DOHH2 (cell line): ENCODE data around the gene CTNS.

Experiments
- EZH2phosphoT487 ChIP-seq: fragments of 200-600 bp; sonication (generic); IDR thresholded peaks from 2 replicates; pipeline ENCODE4 v1.6.1; 2017; ENCODE audit warnings: borderline replicate concordance, mild to moderate bottlenecking, antibody characterized with exemption, low read length, moderate library complexity, mixed read lengths
- TF ChIP-seq, protein P1 (sequence below): fragments of 200-600 bp; sonication (generic); IDR thresholded peaks from one replicate; pipeline ENCODE4 v1.5.1; 2014; ENCODE audit warnings: antibody characterized with exemption, mild to moderate bottlenecking, low read depth, low read length; ENCODE audit not compliant: poor library complexity, severe bottlenecking

DNA sequence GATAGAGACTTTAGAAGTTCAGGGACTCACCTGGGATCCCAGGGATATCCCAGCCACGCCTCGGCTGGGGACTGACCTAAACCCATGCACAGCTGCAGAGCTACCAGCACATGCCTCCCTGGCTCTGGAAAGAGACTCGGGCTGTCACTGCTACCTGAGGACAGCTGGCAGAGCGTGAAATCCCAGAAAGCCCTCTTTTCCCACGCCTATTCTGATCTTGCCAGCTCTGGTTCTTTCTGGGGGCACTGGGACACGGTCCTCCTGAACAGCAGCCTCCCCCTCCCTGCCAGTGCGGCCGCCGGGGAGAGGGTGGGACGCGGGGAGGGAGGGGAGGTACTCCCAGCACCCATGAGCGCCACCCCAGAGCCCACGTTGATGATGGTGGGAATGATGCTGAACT, 48.6 kb downstream of the CTNS start:
- TF ChIP-seq, protein P1, sequence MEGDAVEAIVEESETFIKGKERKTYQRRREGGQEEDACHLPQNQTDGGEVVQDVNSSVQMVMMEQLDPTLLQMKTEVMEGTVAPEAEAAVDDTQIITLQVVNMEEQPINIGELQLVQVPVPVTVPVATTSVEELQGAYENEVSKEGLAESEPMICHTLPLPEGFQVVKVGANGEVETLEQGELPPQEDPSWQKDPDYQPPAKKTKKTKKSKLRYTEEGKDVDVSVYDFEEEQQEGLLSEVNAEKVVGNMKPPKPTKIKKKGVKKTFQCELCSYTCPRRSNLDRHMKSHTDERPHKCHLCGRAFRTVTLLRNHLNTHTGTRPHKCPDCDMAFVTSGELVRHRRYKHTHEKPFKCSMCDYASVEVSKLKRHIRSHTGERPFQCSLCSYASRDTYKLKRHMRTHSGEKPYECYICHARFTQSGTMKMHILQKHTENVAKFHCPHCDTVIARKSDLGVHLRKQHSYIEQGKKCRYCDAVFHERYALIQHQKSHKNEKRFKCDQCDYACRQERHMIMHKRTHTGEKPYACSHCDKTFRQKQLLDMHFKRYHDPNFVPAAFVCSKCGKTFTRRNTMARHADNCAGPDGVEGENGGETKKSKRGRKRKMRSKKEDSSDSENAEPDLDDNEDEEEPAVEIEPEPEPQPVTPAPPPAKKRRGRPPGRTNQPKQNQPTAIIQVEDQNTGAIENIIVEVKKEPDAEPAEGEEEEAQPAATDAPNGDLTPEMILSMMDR = no peak
- TF ChIP-seq EZH2phosphoT487 = no peak
